Pancreas (tissue), 10 donors: Measurements from ENCODE around the gene C1orf116. TPM values are rescaled to one million over a fixed set of nuclear protein-coding genes. Genes with fewer than 3 reads are reported as not detected.
A peak's percentile ranks its signal among the peaks of the same experiment; 100 is the strongest.

Source experiments
- ATAC-seq, 4 donors: fragments of 200-7000 bp; cut with Tn5 transposase; one replicate each; pipeline versions ENCODE4 v1.8.0 to v1.9.1; 2020; ENCODE audit warnings: mild to moderate bottlenecking in 4 of 4, moderate library complexity in 4 of 4
- DNase-seq, 6 donors: peaks; one replicate each; pipeline ENCODE4 v3.0.0-alpha.2; 2020
- FAIRE-seq: peaks from 2 replicates; lab custom pipeline; 2012; peaks lifted over from hg19 to GRCh38; lab: Jason Lieb, UNC
- H3K27ac ChIP-seq, 4 donors: fragments of 200-600 bp; sonication (generic); 1 replicate in 3 of 4; 2 replicates in 1 of 4; pipeline versions ENCODE4 v1.5.0 to v1.8.0; 2020
- H3K27me3 ChIP-seq, 4 donors: fragments of 200-600 bp; one replicate each; pipeline ENCODE4 v1.8.0; 2021
- H3K36me3 ChIP-seq, 3 donors: fragments of 200-600 bp; sonication (generic) in 1 of 3; one replicate each; pipeline versions ENCODE4 v1.5.0 to v1.8.0; 2020 to 2021
- H3K4me1 ChIP-seq, 3 donors: fragments of 200-600 bp; one replicate each; pipeline ENCODE4 v1.8.0; 2021
- H3K4me3 ChIP-seq, 4 donors: fragments of 200-600 bp; sonication (generic) in 2 of 4; one replicate each; pipeline versions ENCODE4 v1.5.0 to v1.8.0; 2020 to 2021
- H3K9me3 ChIP-seq, 4 donors: fragments of 200-600 bp; one replicate each; pipeline ENCODE4 v1.8.0; 2021
- WGBS, 2 donors: extraction: QIAGEN DNeasy Blood & Tissue Kit; methylation state at CpG; one replicate each; pipeline ENCODE4 v1.1.7; 2013; 5-methylcytosine and 5-hydroxymethylcytosine counted together
- intact Hi-C, 3 donors: fragments of 100-400 bp; cut with DNase I; formaldehyde crosslinking; loops; one replicate each; pipeline versions ENCODE4 v1.11.1 to v1.14.2; 2022
- polyA plus RNA-seq, 2 donors: library from polyadenylated mRNA; stranded (reverse); fragments of 200-250 nt; gene quantifications; one replicate each; pipeline ENCODE4 v1.2.3, GENCODE V29; 2013
- total RNA-seq, 6 donors: library from RNA; stranded (reverse); fragmentation: NEBNext Ultra II Directional in 4 of 6; extraction: Animal tissue kit (Norgen Biotek cat#: 25700) in 4 of 6; gene quantifications; one replicate each; pipeline versions ENCODE4 v1.2.1 to v1.2.4, GENCODE V29; 2021 to 2023
- TF ChIP-seq, protein P1 (sequence below), 4 donors: fragments of 200-600 bp; sonication (generic) in 3 of 4; IDR thresholded peaks; one replicate each; pipeline versions ENCODE4 v1.5.0 to v1.8.0; 2021; ENCODE audit warnings: antibody characterized with exemption in 4 of 4
- donor health status: healthy with polysubstance abuse.
- donor health status: DM: no; HTN: no; CAD: no; lungs with moderate emphysema.
- donor health status: DM: no; HTN: no; CAD: no.
- donor health status: control.
- donor health status: control.
- donor health status: Bipolar disorder and iron deficiency.
- donor health status: DM: yes; HTN: yes; CAD: no.
- donor health status: DM: no; HTN: no; CAD: no.
- donor health status: DM: no; HTN: no; CAD: no.
- donor health status: DM: yes; HTN: yes; CAD: no.

Gene C1orf116
- total and polyA plus RNA-seq, 8 donors, result 7.8 to 26.9 (median 10.1) TPM

DNA sequence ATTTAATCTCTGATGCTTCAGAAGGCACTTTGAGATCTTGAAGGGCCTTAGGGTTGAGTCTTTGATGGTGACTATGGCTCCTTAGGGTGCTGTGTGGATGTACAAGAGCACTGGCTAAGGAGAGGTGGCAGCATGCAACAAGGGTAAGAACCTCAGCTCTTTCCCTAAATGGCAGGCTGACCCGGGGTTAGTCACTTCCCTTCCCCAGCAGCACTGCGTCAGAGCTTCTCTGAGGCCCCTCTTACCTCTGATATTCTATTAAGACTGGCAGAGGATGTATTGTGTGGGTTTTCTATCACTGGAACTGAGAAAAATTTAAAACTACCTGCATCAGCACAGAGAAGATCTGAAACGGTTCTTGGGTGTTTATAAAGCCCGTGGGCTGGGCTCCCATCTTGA, 11.8 kb downstream of the C1orf116 start:
- intact Hi-C loops, result no loop called here
- H3K4me1 ChIP-seq, result peaks cover 20 to 32% (median 27%) of the 10 kb centered on the region in 3 donors

DNA sequence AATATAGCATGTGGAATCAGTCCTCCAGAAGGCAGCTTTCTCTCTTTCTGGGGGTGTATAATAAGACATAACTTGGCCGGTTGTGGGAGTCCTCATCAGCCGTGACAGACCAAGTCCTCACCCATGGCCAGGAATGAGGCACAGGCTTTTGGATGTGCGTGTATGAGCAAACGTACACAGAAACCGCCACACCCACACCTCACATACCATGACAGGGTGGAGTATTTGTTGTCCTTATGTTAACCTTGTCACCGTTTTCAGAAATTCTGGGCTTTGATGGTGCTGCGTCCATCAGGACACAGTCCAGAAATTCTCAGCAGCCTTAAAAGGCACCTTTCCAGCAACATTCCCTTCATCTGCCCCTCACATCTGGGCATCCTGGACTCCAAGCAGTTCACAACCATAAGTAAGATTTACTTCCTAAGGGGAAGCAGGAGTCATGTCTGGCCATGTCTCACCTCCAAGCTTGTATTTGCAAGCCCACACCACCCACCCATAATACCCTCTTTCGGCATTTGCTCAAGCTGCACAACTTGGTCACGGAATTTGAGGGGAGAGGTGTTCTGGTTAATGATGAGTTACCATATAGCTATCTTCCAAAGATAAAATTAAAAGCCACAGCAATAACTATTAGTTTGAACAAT, 12.4 kb downstream of the C1orf116 start:
- WGBS, 2 donors, result 68 to 80% methylated on average over 9 of the region's 9 CpGs
- no peak overlapping the region for H3K4me3 ChIP-seq
- H3K9me3 ChIP-seq, result no peaks in the 10 kb centered on the region
- TF ChIP-seq, protein P1, sequence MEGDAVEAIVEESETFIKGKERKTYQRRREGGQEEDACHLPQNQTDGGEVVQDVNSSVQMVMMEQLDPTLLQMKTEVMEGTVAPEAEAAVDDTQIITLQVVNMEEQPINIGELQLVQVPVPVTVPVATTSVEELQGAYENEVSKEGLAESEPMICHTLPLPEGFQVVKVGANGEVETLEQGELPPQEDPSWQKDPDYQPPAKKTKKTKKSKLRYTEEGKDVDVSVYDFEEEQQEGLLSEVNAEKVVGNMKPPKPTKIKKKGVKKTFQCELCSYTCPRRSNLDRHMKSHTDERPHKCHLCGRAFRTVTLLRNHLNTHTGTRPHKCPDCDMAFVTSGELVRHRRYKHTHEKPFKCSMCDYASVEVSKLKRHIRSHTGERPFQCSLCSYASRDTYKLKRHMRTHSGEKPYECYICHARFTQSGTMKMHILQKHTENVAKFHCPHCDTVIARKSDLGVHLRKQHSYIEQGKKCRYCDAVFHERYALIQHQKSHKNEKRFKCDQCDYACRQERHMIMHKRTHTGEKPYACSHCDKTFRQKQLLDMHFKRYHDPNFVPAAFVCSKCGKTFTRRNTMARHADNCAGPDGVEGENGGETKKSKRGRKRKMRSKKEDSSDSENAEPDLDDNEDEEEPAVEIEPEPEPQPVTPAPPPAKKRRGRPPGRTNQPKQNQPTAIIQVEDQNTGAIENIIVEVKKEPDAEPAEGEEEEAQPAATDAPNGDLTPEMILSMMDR (IDR thresholded peaks at IDR 0.05), result no peak
- intact Hi-C loops, result no loop called here
- DNase-seq (no peak), FAIRE-seq (no peak), ATAC-seq (peak in 1 of 4 donors; percentile 13)
- no peaks in the 10 kb centered on the region for H3K27me3 ChIP-seq
- peaks cover 0 to 12% (median 5%) of the 10 kb centered on the region in 3 donors for H3K36me3 ChIP-seq
- H3K27ac ChIP-seq, result no peak overlapping the region
- peaks cover 15 to 27% (median 21%) of the 10 kb centered on the region in 3 donors for H3K4me1 ChIP-seq

More for the DNA sequence above, 11.8 kb downstream of the C1orf116 start:
- Histone ChIP-seq H3K4me3 (no peak overlapping the region), H3K27ac (no peak overlapping the region), H3K36me3 (peaks cover 0 to 12% (median 5%) of the 10 kb centered on the region in 3 donors), H3K27me3 (no peaks in the 10 kb centered on the region), H3K9me3 (no peaks in the 10 kb centered on the region)
- FAIRE-seq, result no peak
- WGBS, 2 donors, result 79 to 82% methylated on average over 4 of the region's 4 CpGs
- DNase-seq, result no peak
- TF ChIP-seq, protein P1 (IDR thresholded peaks at IDR 0.05), result no peak
- ATAC-seq, result no peak

DNA sequence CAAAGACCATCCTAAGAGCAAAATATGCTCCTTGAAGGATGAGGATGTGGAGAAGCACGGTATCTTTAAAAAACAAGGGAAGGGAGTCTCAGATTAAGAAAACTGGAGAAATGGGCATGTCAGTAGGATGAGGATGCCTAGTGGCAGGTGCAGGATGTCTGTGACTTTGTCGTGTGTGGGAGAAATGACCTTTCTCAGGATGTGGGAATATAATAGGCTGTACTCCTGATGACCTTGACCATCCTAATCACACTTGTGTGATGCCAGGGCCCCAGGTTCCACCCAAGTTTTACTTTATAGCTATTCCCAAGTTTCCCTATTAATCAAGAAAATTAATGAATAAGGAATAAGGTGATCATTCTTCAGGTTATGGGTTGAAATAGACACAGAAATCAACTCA, 12.9 kb downstream of the C1orf116 start:
- Histone ChIP-seq H3K4me3 (no peak overlapping the region), H3K4me1 (peaks cover 11 to 22% (median 17%) of the 10 kb centered on the region in 3 donors), H3K27me3 (no peaks in the 10 kb centered on the region), H3K9me3 (no peaks in the 10 kb centered on the region), H3K27ac (no peak overlapping the region), H3K36me3 (peaks cover 0 to 12% (median 5%) of the 10 kb centered on the region in 3 donors)
- DNase-seq (no peak), FAIRE-seq (no peak), ATAC-seq (no peak)
- TF ChIP-seq, protein P1 (IDR thresholded peaks at IDR 0.05), result no peak
- WGBS, 2 donors, result 44 to 56% methylated on average over 2 of the region's 2 CpGs
- intact Hi-C loops, result no loop called here

DNA sequence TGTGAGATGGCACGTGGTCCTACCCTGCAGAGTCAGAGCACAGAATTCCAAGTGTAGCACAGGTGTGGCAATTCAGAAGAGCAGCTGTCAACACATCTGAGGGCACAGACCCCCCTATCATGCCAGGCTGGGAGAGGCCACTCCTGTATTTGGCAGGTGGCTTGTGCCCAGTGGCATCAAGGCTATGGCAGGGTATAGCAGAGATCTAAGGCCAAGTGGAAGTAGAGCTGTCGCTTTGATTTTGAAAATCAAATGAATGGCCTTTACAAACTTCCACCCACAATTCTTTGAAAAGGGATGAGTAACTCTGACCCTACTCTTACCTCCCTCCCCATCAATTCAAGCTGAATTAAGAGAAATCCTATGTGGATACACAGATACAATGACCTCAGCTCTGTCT, 13.4 kb downstream of the C1orf116 start:
- DNase-seq (no peak), ATAC-seq (peak in 1 of 4 donors; percentile 13), FAIRE-seq (no peak)
- no peaks in the 10 kb centered on the region for H3K27me3 ChIP-seq
- H3K36me3 ChIP-seq, result peaks cover 0 to 12% (median 5%) of the 10 kb centered on the region in 3 donors
- peaks cover 6 to 17% (median 12%) of the 10 kb centered on the region in 3 donors for H3K4me1 ChIP-seq
- no peaks in the 10 kb centered on the region for H3K9me3 ChIP-seq
- intact Hi-C loops, result no loop called here
- TF ChIP-seq, protein P1 (IDR thresholded peaks at IDR 0.05), result no peak
- WGBS, 2 donors, result 89 to 93% methylated on average over 2 of the region's 2 CpGs
- no peak overlapping the region for H3K4me3 ChIP-seq
- no peak overlapping the region for H3K27ac ChIP-seq

DNA sequence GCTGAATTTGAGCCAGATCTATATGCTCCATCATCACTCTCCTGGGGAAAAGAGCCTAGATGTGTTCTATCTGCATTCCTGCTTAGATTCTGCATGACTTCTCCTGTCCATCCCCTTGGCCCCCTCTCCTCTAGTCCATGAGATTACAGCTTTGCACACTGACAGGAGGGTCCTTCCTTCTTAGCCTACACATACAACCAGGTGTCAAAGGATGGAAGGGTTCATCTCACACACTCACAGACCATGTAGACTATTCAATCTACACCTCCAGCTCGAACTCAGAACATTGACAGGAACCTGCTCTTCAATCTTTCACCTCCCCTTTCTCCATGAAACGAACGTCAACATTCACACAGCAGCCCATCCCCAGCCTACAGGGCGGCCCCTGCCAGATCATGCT, 13.8 kb downstream of the C1orf116 start:
- Histone ChIP-seq H3K9me3 (no peaks in the 10 kb centered on the region), H3K36me3 (peaks cover 0 to 12% (median 5%) of the 10 kb centered on the region in 3 donors), H3K4me1 (peaks cover 3 to 13% (median 9%) of the 10 kb centered on the region in 3 donors), H3K27me3 (no peaks in the 10 kb centered on the region), H3K4me3 (no peak overlapping the region), H3K27ac (no peak overlapping the region)
- ATAC-seq (peak in 1 of 4 donors; percentile 2), DNase-seq (no peak), FAIRE-seq (no peak)
- TF ChIP-seq, protein P1 (IDR thresholded peaks at IDR 0.05), result no peak
- intact Hi-C loops, result no loop called here
- WGBS, 2 donors, result 86 to 91% methylated on average over 4 of the region's 4 CpGs
